Body of pancreas (tissue), 4 donors: ENCODE measurements around the gene MT1HL1. TPM values are rescaled to one million over a fixed set of nuclear protein-coding genes. Genes with fewer than 3 reads are reported as not detected.
"Not testable (repeated sequence)": the region's sequence is repeated elsewhere in the genome, so short reads cannot be mapped to it uniquely, and the experiment has no call there.

Experiments used
- ATAC-seq: fragments of 150-250 bp; one replicate; pipeline ENCODE4 v1.9.1; 2016
- DNase-seq, 4 donors: peaks; one replicate each; pipeline ENCODE4 v3.0.0-alpha.2; 2019
- H3K27ac ChIP-seq, 4 donors: fragments of 200-600 bp; sonication (generic); 1 replicate in 3 of 4; 2 replicates in 1 of 4; pipeline versions ENCODE4 v1.5.1 to v1.6.1; 2016 to 2019; ENCODE audit warnings: mild to moderate bottlenecking in 1 of 4, mixed read lengths in 1 of 4, moderate library complexity in 1 of 4
- H3K27me3 ChIP-seq, 2 donors: fragments of 200-600 bp; sonication (generic); one replicate each; pipeline ENCODE4 v1.6.0; 2016; ENCODE audit warnings: mild to moderate bottlenecking in 1 of 2
- H3K36me3 ChIP-seq, 2 donors: fragments of 200-600 bp; sonication (generic); replicated peaks in 1 of 2; 2 replicates each; pipeline ENCODE4 v1.5.1; 2016; ENCODE audit warnings: low read depth in 2 of 2; ENCODE audit not compliant: insufficient read depth in 1 of 2
- H3K4me1 ChIP-seq: fragments of 200-600 bp; sonication (generic); one replicate; pipeline ENCODE4 v1.6.0; 2016
- H3K4me3 ChIP-seq, 2 donors: fragments of 200-600 bp; sonication (generic); 1 replicate in 1 of 2; 2 replicates in 1 of 2; pipeline ENCODE4 v1.5.1; 2016 to 2019
- H3K9me3 ChIP-seq, 3 donors: fragments of 200-600 bp; sonication (generic); 1 replicate in 2 of 3; 2 replicates in 1 of 3; pipeline ENCODE4 v1.5.1; 2016
- POLR2A ChIP-seq, 3 donors: fragments of 450-650 bp; IDR thresholded peaks; one replicate each; pipeline ENCODE4 v1.6.1; 2016; ENCODE audit warnings: antibody characterized with exemption in 3 of 3, mild to moderate bottlenecking in 2 of 3
- WGBS, 2 donors: methylation state at CpG; one replicate each; pipeline ENCODE4 v1.1.5; 2017; 5-methylcytosine and 5-hydroxymethylcytosine counted together
- intact Hi-C: fragments of 100-400 bp; cut with DNase I; formaldehyde crosslinking; loops from one replicate; pipeline ENCODE4 v1.15.1; 2023
- total RNA-seq, 2 donors: library from RNA; depleted of rRNA; stranded (reverse); fragments of >200 nt; gene quantifications; one replicate each; pipeline ENCODE4 v1.1.0, GENCODE V29; 2016
- TF ChIP-seq, protein P1 (sequence below), 7 experiments: fragments of 450-650 bp in 4 of 7; fragments of 200-600 bp in 3 of 7; sonication (generic) in 3 of 7; IDR thresholded peaks; one replicate each; pipeline ENCODE4 v1.5.1; 2016 to 2019; ENCODE audit warnings: antibody characterized with exemption in 7 of 7

The MT1HL1 gene
- total RNA-seq, 2 donors from 2014 or later = not detected

GRCh38 chr1:236982380-236982779 lies 21.9 kb downstream of the MT1HL1 start:
- H3K36me3 ChIP-seq = no peaks in the 10 kb centered on the region
- no peak for TF ChIP-seq POLR2A (IDR thresholded peaks at IDR 0.05)
- TF ChIP-seq, protein P1, sequence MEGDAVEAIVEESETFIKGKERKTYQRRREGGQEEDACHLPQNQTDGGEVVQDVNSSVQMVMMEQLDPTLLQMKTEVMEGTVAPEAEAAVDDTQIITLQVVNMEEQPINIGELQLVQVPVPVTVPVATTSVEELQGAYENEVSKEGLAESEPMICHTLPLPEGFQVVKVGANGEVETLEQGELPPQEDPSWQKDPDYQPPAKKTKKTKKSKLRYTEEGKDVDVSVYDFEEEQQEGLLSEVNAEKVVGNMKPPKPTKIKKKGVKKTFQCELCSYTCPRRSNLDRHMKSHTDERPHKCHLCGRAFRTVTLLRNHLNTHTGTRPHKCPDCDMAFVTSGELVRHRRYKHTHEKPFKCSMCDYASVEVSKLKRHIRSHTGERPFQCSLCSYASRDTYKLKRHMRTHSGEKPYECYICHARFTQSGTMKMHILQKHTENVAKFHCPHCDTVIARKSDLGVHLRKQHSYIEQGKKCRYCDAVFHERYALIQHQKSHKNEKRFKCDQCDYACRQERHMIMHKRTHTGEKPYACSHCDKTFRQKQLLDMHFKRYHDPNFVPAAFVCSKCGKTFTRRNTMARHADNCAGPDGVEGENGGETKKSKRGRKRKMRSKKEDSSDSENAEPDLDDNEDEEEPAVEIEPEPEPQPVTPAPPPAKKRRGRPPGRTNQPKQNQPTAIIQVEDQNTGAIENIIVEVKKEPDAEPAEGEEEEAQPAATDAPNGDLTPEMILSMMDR (IDR thresholded peaks at IDR 0.05) = no peak
- H3K4me3 ChIP-seq = no peak overlapping the region
- intact Hi-C loops = no loop called here
- H3K27ac ChIP-seq = no peak overlapping the region
- no peaks in the 10 kb centered on the region for H3K4me1 ChIP-seq
- ATAC-seq (no peak), DNase-seq (no peak)
- H3K9me3 ChIP-seq = no peaks in the 10 kb centered on the region
- H3K27me3 ChIP-seq = no peaks in the 10 kb centered on the region
- WGBS, 2 donors = 54 to 61% methylated on average over 1 of the region's 1 CpG

- 95 to 96% methylated on average over 17 to 20 of the region's 20 CpGs for WGBS, 2 donors
- not testable (repeated sequence) for ATAC-seq, H3K27me3 ChIP-seq
Measured at GRCh38 chr1:236981431-236981830, 22.8 kb downstream of the MT1HL1 start.

GRCh38 chr1:236980673-236981072 lies 23.6 kb downstream of the MT1HL1 start:
- H3K4me1 ChIP-seq = no peaks in the 10 kb centered on the region
- H3K9me3 ChIP-seq = no peaks in the 10 kb centered on the region
- H3K36me3 ChIP-seq = no peaks in the 10 kb centered on the region
- intact Hi-C loops = no loop called here
- no peak for DNase-seq
- no peak for ATAC-seq
- 80 to 86% methylated on average over 6 of the region's 6 CpGs for WGBS, 2 donors
- no peaks in the 10 kb centered on the region for H3K27me3 ChIP-seq
- H3K4me3 ChIP-seq = no peak overlapping the region
- H3K27ac ChIP-seq = no peak overlapping the region
- TF ChIP-seq, protein P1 (IDR thresholded peaks at IDR 0.05) = no peak
- TF ChIP-seq POLR2A (IDR thresholded peaks at IDR 0.05) = no peak

More at GRCh38 chr1:236981431-236981830, 22.8 kb downstream of the MT1HL1 start:
- intact Hi-C loops, H3K36me3 ChIP-seq, H3K9me3 ChIP-seq, H3K27ac ChIP-seq, DNase-seq, H3K4me3 ChIP-seq, H3K4me1 ChIP-seq: not testable (repeated sequence)

- Histone ChIP-seq H3K9me3 (no peaks in the 10 kb centered on the region), H3K4me3 (no peak overlapping the region), H3K4me1 (no peaks in the 10 kb centered on the region), H3K27ac (no peak overlapping the region), H3K36me3 (no peaks in the 10 kb centered on the region), H3K27me3 (no peaks in the 10 kb centered on the region)
- ATAC-seq (no peak), DNase-seq (no peak)
- TF ChIP-seq, protein P1 (IDR thresholded peaks at IDR 0.05) = no peak
- no peak for TF ChIP-seq POLR2A (IDR thresholded peaks at IDR 0.05)
- intact Hi-C loops = no loop called here
- 75 to 82% methylated on average over 13 of the region's 13 CpGs for WGBS, 2 donors
Measured at GRCh38 chr1:236979149-236979900, 24.9 kb downstream of the MT1HL1 start.

DNA sequence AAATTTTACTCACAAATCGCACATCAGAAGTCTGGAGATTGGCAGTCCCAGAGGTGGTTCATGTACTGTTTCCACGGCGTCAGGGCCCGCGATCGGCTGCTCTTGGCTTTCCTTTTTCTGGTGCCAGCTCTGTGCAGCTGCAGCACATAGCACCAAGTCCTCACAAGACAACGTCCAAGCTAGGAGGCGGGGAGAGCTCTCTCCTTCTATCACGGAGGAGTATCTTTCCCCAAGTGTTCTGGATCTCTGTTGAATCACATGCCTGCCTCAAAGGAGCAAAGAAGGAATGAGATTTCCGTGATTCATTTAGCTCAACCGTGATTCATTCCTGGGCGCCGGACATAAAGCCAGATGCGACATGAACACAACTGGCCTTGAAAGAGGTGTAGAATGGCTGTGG lies 25.5 kb downstream of the MT1HL1 start:
- Histone ChIP-seq H3K27ac (no peak overlapping the region), H3K4me3 (no peak overlapping the region), H3K36me3 (no peaks in the 10 kb centered on the region), H3K27me3 (no peaks in the 10 kb centered on the region), H3K4me1 (no peaks in the 10 kb centered on the region), H3K9me3 (no peaks in the 10 kb centered on the region)
- TF ChIP-seq POLR2A (IDR thresholded peaks at IDR 0.05) = no peak
- TF ChIP-seq, protein P1 (IDR thresholded peaks at IDR 0.05) = no peak
- DNase-seq = no peak
- WGBS, 2 donors = 79 to 83% methylated on average over 14 of the region's 14 CpGs
- intact Hi-C loops = no loop called here
- ATAC-seq = no peak
